Neutrophil (primary cell): Measurements from ENCODE around the gene URI1.

Source experiments
- H3K27ac ChIP-seq: fragments of 200-600 bp; sonication (generic); 2 replicates; pipeline ENCODE4 v1.5.1; 2016; ENCODE audit warnings: mild to moderate bottlenecking, moderate library complexity
- H3K27me3 ChIP-seq: fragments of 200-600 bp; sonication (generic); 2 replicates; pipeline ENCODE4 v1.6.0; 2016; ENCODE audit warnings: mild to moderate bottlenecking
- H3K36me3 ChIP-seq: fragments of 200-600 bp; sonication (generic); 2 replicates; pipeline ENCODE4 v1.5.1; 2017
- H3K4me1 ChIP-seq, 2 experiments: fragments of 200-600 bp in 1 of 2; sonication (generic) in 1 of 2; 1 replicate in 1 of 2; 2 replicates in 1 of 2; pipeline versions ENCODE4 v1.5.1 to v1.6.1; 2013 to 2016; ENCODE audit warnings: low read depth in 1 of 2, low read length in 1 of 2, mild to moderate bottlenecking in 1 of 2, moderate library complexity in 1 of 2; ENCODE audit not compliant: control insufficient read depth in 1 of 2, insufficient read depth in 1 of 2
- H3K4me3 ChIP-seq, 2 experiments: fragments of 200-600 bp in 1 of 2; sonication (generic) in 1 of 2; 1 replicate in 1 of 2; 2 replicates in 1 of 2; pipeline ENCODE4 v1.5.1; 2013 to 2016; ENCODE audit warnings: low read depth in 1 of 2, low read length in 1 of 2, mild to moderate bottlenecking in 1 of 2, moderate library complexity in 1 of 2
- H3K9me3 ChIP-seq: fragments of 200-600 bp; sonication (generic); 2 replicates; pipeline ENCODE4 v1.5.1; 2016
- TF ChIP-seq, protein P1 (sequence below): fragments of 200-600 bp; sonication (generic); IDR thresholded peaks from 2 replicates; pipeline ENCODE4 v1.5.1; 2016; ENCODE audit warnings: antibody characterized with exemption

The URI1 gene

DNA sequence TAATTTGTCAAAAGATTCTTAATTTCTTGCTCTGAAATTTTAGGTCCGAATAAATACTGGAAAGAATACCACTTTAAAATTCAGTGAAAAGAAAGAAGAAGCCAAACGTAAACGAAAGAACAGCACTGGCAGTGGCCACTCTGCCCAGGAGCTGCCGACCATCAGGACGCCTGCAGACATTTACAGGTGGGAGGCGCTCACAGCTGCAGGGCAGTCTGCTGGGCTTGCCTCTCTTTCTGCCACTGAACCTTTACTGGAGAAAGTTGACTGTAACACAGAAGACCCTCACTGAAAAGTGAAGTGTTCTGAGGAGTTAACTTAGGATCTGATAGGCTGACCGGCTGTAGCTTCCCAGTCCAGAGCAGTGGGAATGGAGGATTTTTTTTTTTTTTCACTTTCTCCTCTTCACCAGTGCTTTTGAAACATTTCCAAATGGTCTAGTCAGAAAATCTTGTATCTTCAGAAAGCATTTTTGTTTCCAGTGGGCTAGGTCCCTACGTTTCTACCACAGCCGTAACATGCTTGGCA is 69.1 kb downstream of the URI1 start:
- Histone ChIP-seq H3K27me3 (no peaks in the 10 kb centered on the region), H3K27ac (no peak overlapping the region), H3K4me3 (no peak overlapping the region), H3K4me1 (no peaks in the 10 kb centered on the region), H3K9me3 (no peaks in the 10 kb centered on the region), H3K36me3 (peaks cover 41% of the 10 kb centered on the region)
- TF ChIP-seq, protein P1, sequence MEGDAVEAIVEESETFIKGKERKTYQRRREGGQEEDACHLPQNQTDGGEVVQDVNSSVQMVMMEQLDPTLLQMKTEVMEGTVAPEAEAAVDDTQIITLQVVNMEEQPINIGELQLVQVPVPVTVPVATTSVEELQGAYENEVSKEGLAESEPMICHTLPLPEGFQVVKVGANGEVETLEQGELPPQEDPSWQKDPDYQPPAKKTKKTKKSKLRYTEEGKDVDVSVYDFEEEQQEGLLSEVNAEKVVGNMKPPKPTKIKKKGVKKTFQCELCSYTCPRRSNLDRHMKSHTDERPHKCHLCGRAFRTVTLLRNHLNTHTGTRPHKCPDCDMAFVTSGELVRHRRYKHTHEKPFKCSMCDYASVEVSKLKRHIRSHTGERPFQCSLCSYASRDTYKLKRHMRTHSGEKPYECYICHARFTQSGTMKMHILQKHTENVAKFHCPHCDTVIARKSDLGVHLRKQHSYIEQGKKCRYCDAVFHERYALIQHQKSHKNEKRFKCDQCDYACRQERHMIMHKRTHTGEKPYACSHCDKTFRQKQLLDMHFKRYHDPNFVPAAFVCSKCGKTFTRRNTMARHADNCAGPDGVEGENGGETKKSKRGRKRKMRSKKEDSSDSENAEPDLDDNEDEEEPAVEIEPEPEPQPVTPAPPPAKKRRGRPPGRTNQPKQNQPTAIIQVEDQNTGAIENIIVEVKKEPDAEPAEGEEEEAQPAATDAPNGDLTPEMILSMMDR: no peak

DNA sequence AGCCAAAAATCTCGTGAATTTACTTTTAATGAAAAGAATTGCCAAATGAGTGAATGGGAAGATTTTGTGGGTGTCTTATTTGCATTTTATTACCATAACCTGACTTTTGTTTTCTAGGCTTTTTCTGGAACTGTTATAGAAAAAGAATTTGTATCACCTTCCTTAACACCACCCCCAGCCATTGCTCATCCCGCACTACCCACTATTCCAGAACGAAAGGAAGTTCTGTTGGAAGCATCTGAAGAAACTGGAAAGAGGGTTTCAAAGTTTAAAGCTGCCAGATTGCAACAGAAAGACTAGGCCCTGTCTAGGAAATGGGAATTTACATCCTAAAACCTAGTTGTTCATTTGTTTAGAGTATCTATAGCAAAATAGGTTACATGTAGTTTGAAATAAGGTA is 72.7 kb downstream of the URI1 start:
- Histone ChIP-seq H3K4me3 (no peak overlapping the region), H3K36me3 (peaks cover 22% of the 10 kb centered on the region), H3K27me3 (no peaks in the 10 kb centered on the region), H3K4me1 (no peaks in the 10 kb centered on the region), H3K27ac (no peak overlapping the region), H3K9me3 (no peaks in the 10 kb centered on the region)
- TF ChIP-seq, protein P1: no peak

DNA sequence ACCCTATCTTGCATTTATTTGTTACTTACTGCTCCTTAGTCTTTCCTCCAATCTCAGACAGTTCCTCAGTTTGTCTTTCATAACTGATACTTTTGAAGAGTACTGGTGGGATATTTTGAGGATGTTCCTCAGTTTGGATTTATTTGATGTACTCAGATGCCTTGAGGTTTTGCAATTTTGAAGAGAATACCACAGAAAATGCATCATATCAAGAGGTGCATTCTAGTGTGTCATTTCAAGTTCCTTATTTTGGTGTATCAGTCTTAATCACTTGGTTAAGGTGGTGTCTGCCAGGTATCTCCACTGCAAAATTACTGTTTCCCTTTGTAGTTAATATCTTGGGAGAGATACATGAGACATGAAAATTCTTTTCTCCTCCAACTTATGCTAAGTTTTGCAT is 75.1 kb downstream of the URI1 start:
- TF ChIP-seq, protein P1: no peak
- Histone ChIP-seq H3K27me3 (no peaks in the 10 kb centered on the region), H3K27ac (no peak overlapping the region), H3K4me1 (no peaks in the 10 kb centered on the region), H3K4me3 (no peak overlapping the region), H3K9me3 (no peaks in the 10 kb centered on the region), H3K36me3 (peaks cover 12% of the 10 kb centered on the region)

DNA sequence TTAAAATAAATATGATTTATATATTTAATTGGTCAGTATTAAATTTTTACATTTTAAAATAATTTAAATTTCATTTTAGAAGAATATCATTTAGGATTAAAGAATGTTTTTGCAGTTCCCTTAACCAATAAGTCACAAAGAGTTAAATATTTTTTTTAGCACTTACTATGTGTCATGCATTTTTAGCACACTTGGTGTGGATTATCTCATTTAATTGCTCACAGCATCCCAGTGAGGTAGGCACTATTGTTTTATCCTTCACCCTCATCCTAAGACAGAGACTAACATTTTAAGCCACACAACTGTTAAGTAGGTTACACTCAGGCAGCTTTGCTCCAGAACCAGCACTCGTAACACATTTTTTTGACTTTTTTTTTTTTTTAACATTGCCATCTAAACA is 78.2 kb downstream of the URI1 start:
- H3K4me1 ChIP-seq: no peaks in the 10 kb centered on the region
- no peaks in the 10 kb centered on the region for H3K9me3 ChIP-seq
- H3K27me3 ChIP-seq: no peaks in the 10 kb centered on the region
- TF ChIP-seq, protein P1: no peak
- H3K36me3 ChIP-seq: peaks cover 2% of the 10 kb centered on the region
- H3K4me3 ChIP-seq: no peak overlapping the region
- H3K27ac ChIP-seq: no peak overlapping the region

DNA sequence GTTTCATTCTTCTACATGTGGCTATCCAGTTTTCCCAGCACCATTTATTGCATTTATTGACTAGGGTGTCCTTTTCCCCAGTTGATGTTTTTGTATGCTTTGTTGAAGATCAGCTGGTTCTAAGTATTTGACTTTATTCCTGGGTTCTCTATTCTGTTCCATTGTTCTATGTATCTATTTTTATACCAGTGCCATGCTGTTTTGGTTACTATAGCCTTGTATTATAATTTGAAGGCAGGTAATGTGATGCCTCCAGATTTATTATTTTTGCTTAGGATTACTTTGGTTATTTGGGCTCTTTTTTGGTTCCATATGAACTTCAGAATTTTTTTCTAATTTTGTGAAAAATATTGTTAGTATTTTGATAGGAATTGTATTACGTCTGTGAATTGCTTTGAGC is 80.6 kb downstream of the URI1 start:
- Histone ChIP-seq H3K27ac (no peak overlapping the region), H3K27me3 (no peaks in the 10 kb centered on the region), H3K4me3 (no peak overlapping the region), H3K4me1 (no peaks in the 10 kb centered on the region), H3K36me3 (no peaks in the 10 kb centered on the region), H3K9me3 (no peaks in the 10 kb centered on the region)
- TF ChIP-seq, protein P1: no peak

DNA sequence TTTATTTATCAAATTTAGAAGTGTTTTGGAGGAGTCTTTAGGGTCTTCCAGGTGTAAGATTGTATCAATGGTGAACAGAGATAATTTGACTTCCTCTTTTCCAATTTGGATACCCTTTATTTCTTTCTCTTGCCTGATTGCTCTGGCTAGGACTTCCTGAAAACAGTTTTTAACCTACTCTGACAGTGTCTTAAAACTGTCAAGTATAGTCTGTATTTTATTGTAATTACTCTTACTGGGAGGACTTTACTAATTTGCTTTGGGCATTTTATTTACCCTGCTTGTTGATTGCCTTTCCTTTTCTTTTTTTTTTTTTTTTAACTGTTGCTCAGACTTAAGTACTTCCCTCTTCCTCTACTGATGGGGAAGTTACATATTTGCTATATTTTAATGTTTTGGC is 81.3 kb downstream of the URI1 start:
- H3K4me1 ChIP-seq: no peaks in the 10 kb centered on the region
- H3K36me3 ChIP-seq: no peaks in the 10 kb centered on the region
- H3K9me3 ChIP-seq: no peaks in the 10 kb centered on the region
- no peak overlapping the region for H3K4me3 ChIP-seq
- H3K27ac ChIP-seq: peak overlapping the region; percentile 53
- H3K27me3 ChIP-seq: no peaks in the 10 kb centered on the region
- TF ChIP-seq, protein P1: no peak
